ENCODE results near the gene XPR1. TPM values are rescaled to one million over a fixed set of nuclear protein-coding genes. Genes with fewer than 3 reads are reported as not detected.
A peak's percentile ranks its signal among the peaks of the same experiment; 100 is the strongest.

Gene XPR1
- total and polyA plus RNA-seq, 2 of the 8 experiments (the other 6 are each of a cell fraction or from before 2014, with no cell fraction given), result 28.6 to 43.9 TPM

GRCh38 chr1:180909005-180909414 is 277.2 kb downstream of the XPR1 start:
- no peak overlapping the region for H3K23ac ChIP-seq (ENCODE audit: insufficient read length)
- no peaks in the 10 kb centered on the region for H3K9me3 ChIP-seq (ENCODE audit: insufficient read depth in 2 of 2, low read depth in 1 of 2, low read length in 1 of 2)
- peaks cover 0 to 3% (median under 1%) of the 10 kb centered on the region in 4 experiments; a peak in 5 of 7 replicates for H3K27me3 ChIP-seq (replicated peaks in 1 of 4; ENCODE audit: control insufficient read depth in 3 of 4, extremely low read depth in 1 of 4, insufficient read depth in 3 of 4, low read length in 3 of 4)
- no peak for TF ChIP-seq JUN (IDR thresholded peaks at IDR 0.05; ENCODE audit: low read depth, low read length)
- no peak for TF ChIP-seq SIRT6 (IDR thresholded peaks at IDR 0.05; ENCODE audit: low read length)
- no peak for TF ChIP-seq SP1 (IDR thresholded peaks at IDR 0.05; ENCODE audit: low read depth, low read length)
- no peak for TF ChIP-seq PHF8 (conservative IDR thresholded peaks at IDR 0.05; ENCODE audit: low read depth, low read length)
- no peak for TF ChIP-seq ZNF274 (IDR thresholded peaks at IDR 0.05; ENCODE audit: borderline replicate concordance, extremely low read depth, low read length)
- no peak for TF ChIP-seq NRF1 (IDR thresholded peaks at IDR 0.05; ENCODE audit: low read depth, low read length)
- ChIA-PET CTCF (ENCODE audit: partially characterized antibody) (interaction anchor here (0.5 to 2.0 kb wide), 7 partner anchors 12 to 191 kb away, joined by 3 to 8 read pairs (median 3); no protein-coding TSS in a partner anchor), POLR2A (ENCODE audit: partially characterized antibody) (interaction anchor here (0.6 to 4.6 kb wide), 5 partner anchors 8 to 18 kb away, joined by 3 to 50 read pairs (median 4); no protein-coding TSS in a partner anchor)
- no peak overlapping the region for H2AFZ ChIP-seq (ENCODE audit: low read length)
- H2BK15ac ChIP-seq (ENCODE audit: low read length), result no peak overlapping the region
- H3K4me1 ChIP-seq (replicated peaks in 1 of 4; ENCODE audit: control insufficient read depth in 3 of 4, insufficient read depth in 4 of 4, low read length in 3 of 4), result peaks cover 0 to 8% (median 2%) of the 10 kb centered on the region in 4 experiments; a peak in 4 of 7 replicates
- H3K4ac ChIP-seq (replicated peaks; ENCODE audit: insufficient read length, low read depth, low read length), result no peak overlapping the region
- H3K79me1 ChIP-seq (ENCODE audit: low read depth, low read length), result no peaks in the 10 kb centered on the region
- 82% methylated on average over 3 of the region's 3 CpGs; no CpG with 5 or more reads in 1 of the 2 experiments for WGBS, 2 experiments (ENCODE audit: extremely low coverage in 1 of 2, insufficient coverage in 1 of 2, insufficient read length in 1 of 2, insufficient replicate concordance in 2 of 2, low coverage in 1 of 2, low lambda C conversion rate in 2 of 2, missing lambda C conversion rate in 1 of 2)
- H4K5ac ChIP-seq (ENCODE audit: insufficient read length, low read depth, low read length), result no peak overlapping the region
- H4K8ac ChIP-seq (ENCODE audit: extremely low read depth, insufficient read depth, low read length), result no peak overlapping the region
- H3K4me3 ChIP-seq (ENCODE audit: extremely low read depth in 1 of 4, insufficient read depth in 2 of 4, low read depth in 3 of 4, low read length in 4 of 4), result no peak overlapping the region
- H3K14ac ChIP-seq (ENCODE audit: insufficient read length), result no peak overlapping the region
- H2AK5ac ChIP-seq (ENCODE audit: low read depth, low read length), result no peak overlapping the region
- no peak overlapping the region for H3K18ac ChIP-seq (ENCODE audit: extremely low read depth, low read length)
- no peak overlapping the region for H4K91ac ChIP-seq (replicated peaks; ENCODE audit: insufficient read length, low read length)
- H4K20me1 ChIP-seq (replicated peaks in 1 of 2; ENCODE audit: control insufficient read depth in 1 of 2, insufficient read depth in 2 of 2, low read length in 2 of 2), result no peaks in the 10 kb centered on the region
- no peak for FAIRE-seq
- H2BK20ac ChIP-seq (ENCODE audit: low read length), result no peak overlapping the region
- no peak overlapping the region for H3K4me2 ChIP-seq (ENCODE audit: insufficient read depth in 1 of 2, low read depth in 2 of 2, low read length in 2 of 2)
- H3K56ac ChIP-seq (replicated peaks; ENCODE audit: insufficient read length, low read depth, low read length), result no peak overlapping the region
- no peak overlapping the region for H3K9ac ChIP-seq (replicated peaks in 1 of 4; ENCODE audit: extremely low read depth in 1 of 4, low read depth in 3 of 4, low read length in 3 of 4)
- H3K27ac ChIP-seq (ENCODE audit: low read depth, low read length), result no peak overlapping the region
- H3K23me2 ChIP-seq (ENCODE audit: low read depth, low read length), result peaks cover 14% of the 10 kb centered on the region; the same call in 1 of the 2 replicates
- no peaks in the 10 kb centered on the region for H3K79me2 ChIP-seq (ENCODE audit: control insufficient read depth in 1 of 2, insufficient read depth in 2 of 2, low read length in 2 of 2)
- no peak overlapping the region for H2BK120ac ChIP-seq (replicated peaks; ENCODE audit: low read depth, low read length)
- no peaks in the 10 kb centered on the region for H3K36me3 ChIP-seq (ENCODE audit: control insufficient read depth in 2 of 4, insufficient read depth in 4 of 4, low read length in 3 of 4)
- H2BK12ac ChIP-seq (ENCODE audit: low read depth, low read length), result no peak overlapping the region
- H2BK5ac ChIP-seq (ENCODE audit: low read depth, low read length), result no peak overlapping the region
- DNase-seq (ENCODE audit: low read depth in 1 of 2, low spot score in 2 of 2), result peak in 1 of 2 experiments; percentile 32

Data from H1 (cell line).